HG02870 (cell line): ENCODE results near the gene GPR55.

Experiments
- ATAC-seq: cut with Tn5 transposase; IDR thresholded peaks from one replicate; pipeline ENCODE4 v1.9.1; 2021; ENCODE audit warnings: mild to moderate bottlenecking, moderate library complexity; ENCODE audit not compliant: unreplicated experiment

Gene GPR55

GRCh38 chr2:230935130-230935430, 10.0 kb upstream of the GPR55 start:
- ATAC-seq, result no peak

- no peak for ATAC-seq
Observed at GRCh38 chr2:230934231-230935129, 9.4 kb upstream of the GPR55 start.

- no peak for ATAC-seq
Observed at GRCh38 chr2:230933521-230934180, 8.6 kb upstream of the GPR55 start.

- ATAC-seq, result no peak
Observed at GRCh38 chr2:230932556-230933511, 7.8 kb upstream of the GPR55 start.

- no peak for ATAC-seq
Observed at GRCh38 chr2:230931556-230932231, 6.7 kb upstream of the GPR55 start.

GRCh38 chr2:230930928-230931555, 6.0 kb upstream of the GPR55 start:
- no peak for ATAC-seq

GRCh38 chr2:230930149-230930780, 5.2 kb upstream of the GPR55 start:
- ATAC-seq, result no peak

- ATAC-seq, result no peak
Observed at GRCh38 chr2:230929381-230930148, 4.5 kb upstream of the GPR55 start.

GRCh38 chr2:230928701-230929380, 3.8 kb upstream of the GPR55 start:
- no peak for ATAC-seq

- ATAC-seq, result no peak
Observed at GRCh38 chr2:230927711-230928341, 2.8 kb upstream of the GPR55 start.

- peak; percentile 39 for ATAC-seq
Observed at GRCh38 chr2:230925879-230926765, 1.1 kb upstream of the GPR55 start.

- peak; percentile 12 for ATAC-seq
Observed at GRCh38 chr2:230925443-230925878, 419 bp upstream of the GPR55 start.

GRCh38 chr2:230924092-230924469, 961 bp downstream of the GPR55 start:
- no peak for ATAC-seq

GRCh38 chr2:230922951-230923717, 1.9 kb downstream of the GPR55 start:
- ATAC-seq, result no peak

- no peak for ATAC-seq
Observed at GRCh38 chr2:230921806-230922595, 3.0 kb downstream of the GPR55 start.
